Calu3 (cell line): ENCODE results near the gene EPHB2. TPM values are rescaled to one million over a fixed set of nuclear protein-coding genes. Genes with fewer than 3 reads are reported as not detected.
A peak's percentile ranks its signal among the peaks of the same experiment; 100 is the strongest.

Experiments
- BruUV-seq: library from RNA; stranded (reverse); fragments of 400-500 nt; replicated peaks from 2 replicates; lab custom pipeline; 2021; lab: Mats Ljungman, UMichigan
- CTCF ChIA-PET: fragments of 300-600 bp; sonication (Branson Sonifier 250); formaldehyde crosslinking; loops from one replicate; lab custom pipeline; 2022; ENCODE audit warnings: antibody characterized with exemption; lab: Charles Lee
- DNase-seq: peaks from one replicate; pipeline ENCODE4 v3.0.0; 2022
- H3K27ac Mint-ChIP-seq: one replicate; pipeline ENCODE4 v1.8.0; 2022; ENCODE audit warnings: mixed read lengths; ENCODE audit not compliant: unreplicated experiment
- H3K27me3 Mint-ChIP-seq: one replicate; pipeline ENCODE4 v1.8.0; 2022; ENCODE audit warnings: mixed read lengths; ENCODE audit not compliant: unreplicated experiment
- H3K36me3 Mint-ChIP-seq: one replicate; pipeline ENCODE4 v1.8.0; 2022; ENCODE audit warnings: mild to moderate bottlenecking, moderate library complexity, mixed read lengths; ENCODE audit not compliant: insufficient read depth, unreplicated experiment
- H3K4me1 Mint-ChIP-seq: one replicate; pipeline ENCODE4 v1.8.0; 2022; ENCODE audit warnings: mild to moderate bottlenecking, low read depth, mixed read lengths; ENCODE audit not compliant: unreplicated experiment
- H3K4me3 Mint-ChIP-seq: one replicate; pipeline ENCODE4 v1.8.0; 2022; ENCODE audit warnings: mild to moderate bottlenecking, low read depth, moderate library complexity, mixed read lengths; ENCODE audit not compliant: unreplicated experiment
- H3K9me3 Mint-ChIP-seq: one replicate; pipeline ENCODE4 v1.8.0; 2022; ENCODE audit warnings: low read depth, mixed read lengths; ENCODE audit not compliant: unreplicated experiment
- intact Hi-C: fragments of 100-400 bp; cut with micrococcal nuclease; formaldehyde crosslinking; loops from one replicate; pipeline ENCODE4 v1.10.0; 2022; ENCODE audit not compliant: unreplicated experiment
- total RNA-seq: library from RNA; stranded (reverse); gene quantifications from 2 replicates; pipeline ENCODE4 v1.2.3, GENCODE V29; 2022
- TF ChIP-seq, protein P1 (sequence below): fragments of 200-600 bp; IDR thresholded peaks from one replicate; pipeline ENCODE4 v1.8.0; 2022; ENCODE audit warnings: antibody characterized with exemption; ENCODE audit not compliant: unreplicated experiment

The EPHB2 gene
- total RNA-seq, 1 experiment from 2014 or later = 19.3 TPM

DNA sequence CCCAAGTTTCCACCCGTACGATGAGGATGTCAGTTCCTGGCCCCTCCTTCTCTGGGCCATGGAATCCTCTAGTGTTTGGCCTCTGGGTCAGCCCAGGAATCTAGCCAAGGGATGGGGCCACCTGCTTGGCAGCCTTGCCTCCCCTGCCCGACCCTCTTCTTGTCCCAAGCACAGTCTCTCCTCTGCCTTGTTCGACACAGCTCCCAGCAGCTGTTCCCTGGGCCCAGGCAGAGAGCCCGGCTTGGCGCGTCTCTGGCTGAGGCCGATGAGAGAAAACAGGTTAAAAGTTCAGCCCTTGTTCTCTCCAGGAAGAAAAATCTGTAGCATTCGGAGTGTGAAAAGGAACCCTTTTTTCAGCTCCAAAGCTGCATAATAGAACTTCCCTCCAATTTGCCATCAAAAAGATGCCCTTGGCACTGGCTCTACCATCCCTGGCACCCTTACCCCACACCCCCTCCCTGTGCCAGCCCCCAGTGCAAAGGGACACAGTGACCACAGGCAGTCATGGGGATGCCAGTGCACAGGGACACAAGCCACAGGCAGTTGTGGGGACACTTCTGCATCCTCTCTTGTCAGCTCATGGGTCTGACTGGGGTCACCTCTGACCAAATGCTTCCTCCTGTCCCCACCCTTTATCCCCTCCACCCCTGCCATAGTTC is 68.4 kb downstream of the EPHB2 start:
- no peak for DNase-seq
- Mint-ChIP-seq H3K27me3 (no peaks in the 10 kb centered on the region), H3K9me3 (no peaks in the 10 kb centered on the region), H3K4me3 (no peak overlapping the region), H3K36me3 (peaks cover 5% of the 10 kb centered on the region), H3K4me1 (no peaks in the 10 kb centered on the region), H3K27ac (no peak overlapping the region)
- CTCF ChIA-PET = no interaction called here
- intact Hi-C loops = no loop called here
- TF ChIP-seq, protein P1, sequence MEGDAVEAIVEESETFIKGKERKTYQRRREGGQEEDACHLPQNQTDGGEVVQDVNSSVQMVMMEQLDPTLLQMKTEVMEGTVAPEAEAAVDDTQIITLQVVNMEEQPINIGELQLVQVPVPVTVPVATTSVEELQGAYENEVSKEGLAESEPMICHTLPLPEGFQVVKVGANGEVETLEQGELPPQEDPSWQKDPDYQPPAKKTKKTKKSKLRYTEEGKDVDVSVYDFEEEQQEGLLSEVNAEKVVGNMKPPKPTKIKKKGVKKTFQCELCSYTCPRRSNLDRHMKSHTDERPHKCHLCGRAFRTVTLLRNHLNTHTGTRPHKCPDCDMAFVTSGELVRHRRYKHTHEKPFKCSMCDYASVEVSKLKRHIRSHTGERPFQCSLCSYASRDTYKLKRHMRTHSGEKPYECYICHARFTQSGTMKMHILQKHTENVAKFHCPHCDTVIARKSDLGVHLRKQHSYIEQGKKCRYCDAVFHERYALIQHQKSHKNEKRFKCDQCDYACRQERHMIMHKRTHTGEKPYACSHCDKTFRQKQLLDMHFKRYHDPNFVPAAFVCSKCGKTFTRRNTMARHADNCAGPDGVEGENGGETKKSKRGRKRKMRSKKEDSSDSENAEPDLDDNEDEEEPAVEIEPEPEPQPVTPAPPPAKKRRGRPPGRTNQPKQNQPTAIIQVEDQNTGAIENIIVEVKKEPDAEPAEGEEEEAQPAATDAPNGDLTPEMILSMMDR = no peak
- BruUV-seq = no TSS peak

DNA sequence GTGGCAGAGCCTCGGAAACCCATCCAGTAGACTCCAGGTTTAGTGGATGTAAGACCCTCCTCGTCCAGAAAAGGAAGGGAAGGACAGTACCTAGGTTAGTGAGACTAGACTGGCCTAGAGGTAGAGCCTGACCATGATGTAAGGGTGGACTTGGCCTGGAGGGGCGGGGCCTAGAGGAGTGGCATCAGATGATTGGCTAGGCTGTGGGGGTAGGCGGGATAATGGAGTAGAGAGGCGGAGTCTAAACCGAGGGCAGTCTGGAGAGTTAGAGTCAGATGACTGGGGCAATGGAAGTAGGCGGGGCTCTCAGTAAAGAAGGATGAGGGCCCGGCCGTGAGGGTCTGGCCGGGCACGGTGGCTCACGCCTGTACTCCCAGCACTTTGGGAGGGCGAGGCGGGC is 70.1 kb downstream of the EPHB2 start:
- H3K27ac Mint-ChIP-seq = no peak overlapping the region
- TF ChIP-seq, protein P1 = no peak

DNA sequence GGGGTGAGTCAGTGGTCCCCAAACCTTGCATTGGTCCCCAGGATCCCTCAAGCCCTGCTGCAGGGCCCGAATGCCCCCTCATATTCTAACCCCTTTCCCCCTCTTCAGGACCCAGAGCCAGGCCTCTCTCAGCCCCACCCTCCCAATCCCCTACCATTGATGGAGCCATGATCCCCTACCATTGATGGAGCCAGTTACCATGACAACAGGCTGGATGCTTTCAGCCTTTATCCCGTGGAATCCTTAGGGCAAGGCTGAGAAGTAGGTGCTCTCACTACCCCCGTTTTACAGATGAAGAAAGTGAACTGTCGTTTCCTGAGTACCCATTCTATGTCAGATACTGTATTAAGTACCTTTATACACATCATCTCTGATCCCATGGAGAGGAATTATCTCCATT is 70.8 kb downstream of the EPHB2 start:
- intact Hi-C loops = no loop called here
- H3K9me3 Mint-ChIP-seq = no peaks in the 10 kb centered on the region
- peaks cover 4% of the 10 kb centered on the region for H3K4me1 Mint-ChIP-seq
- TF ChIP-seq, protein P1 = no peak
- CTCF ChIA-PET = interaction anchor here (1.1 kb wide), 1 partner anchor 9 kb away, joined by 3 read pairs; no protein-coding TSS in a partner anchor
- H3K27me3 Mint-ChIP-seq = no peaks in the 10 kb centered on the region
- DNase-seq = no peak
- no peak overlapping the region for H3K27ac Mint-ChIP-seq
- no TSS peak for BruUV-seq
- H3K4me3 Mint-ChIP-seq = no peak overlapping the region
- no peaks in the 10 kb centered on the region for H3K36me3 Mint-ChIP-seq

More for the DNA sequence above, 70.1 kb downstream of the EPHB2 start:
- no TSS peak for BruUV-seq
- Mint-ChIP-seq H3K4me1 (no peaks in the 10 kb centered on the region), H3K4me3 (no peak overlapping the region), H3K36me3 (no peaks in the 10 kb centered on the region), H3K9me3 (no peaks in the 10 kb centered on the region), H3K27me3 (no peaks in the 10 kb centered on the region)
- peak; percentile 28 for DNase-seq
- intact Hi-C loops = no loop called here
- CTCF ChIA-PET = no interaction called here

DNA sequence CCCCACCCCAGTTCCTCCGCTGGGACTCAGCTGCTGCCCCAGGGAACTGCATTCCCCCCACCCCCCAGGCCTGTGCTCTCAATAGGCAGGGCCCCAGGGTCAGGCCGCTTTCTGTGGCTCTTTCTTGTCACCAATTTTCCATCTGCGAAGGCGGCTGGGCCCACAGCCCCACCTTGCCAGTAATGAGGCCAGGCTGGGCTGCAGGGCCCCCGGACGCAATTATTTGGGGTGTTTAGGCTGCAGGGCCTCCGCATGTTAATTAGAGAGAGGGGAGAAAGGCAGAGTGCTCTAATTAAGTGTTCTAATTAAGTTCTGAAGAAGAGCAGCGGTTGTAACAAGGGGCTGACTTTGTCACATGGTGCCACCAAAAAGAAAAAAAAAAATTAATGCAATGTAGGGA is 71.8 kb downstream of the EPHB2 start:
- Mint-ChIP-seq H3K9me3 (no peaks in the 10 kb centered on the region), H3K4me3 (no peak overlapping the region), H3K4me1 (peaks cover 9% of the 10 kb centered on the region)

More for the DNA sequence above, 71.8 kb downstream of the EPHB2 start:
- DNase-seq = no peak
- intact Hi-C loops = no loop called here
- CTCF ChIA-PET = interaction anchor here (1.1 kb wide), 1 partner anchor 9 kb away, joined by 3 read pairs; no protein-coding TSS in a partner anchor
- H3K27ac Mint-ChIP-seq = no peak overlapping the region
- BruUV-seq = no TSS peak
- H3K27me3 Mint-ChIP-seq = no peaks in the 10 kb centered on the region
- no peaks in the 10 kb centered on the region for H3K36me3 Mint-ChIP-seq
- TF ChIP-seq, protein P1 = no peak
